Breast epithelium (tissue), 4 donors: ENCODE data around the gene DGKI. TPM values are rescaled to one million over a fixed set of nuclear protein-coding genes. Genes with fewer than 3 reads are reported as not detected.
A peak's percentile ranks its signal among the peaks of the same experiment; 100 is the strongest.
"Not testable (repeated sequence)": the region's sequence is repeated elsewhere in the genome, so short reads cannot be mapped to it uniquely, and the experiment has no call there.

Source experiments
- DNase-seq, 2 donors: peaks; one replicate each; pipeline ENCODE4 v3.0.0-alpha.2; 2019; ENCODE audit warnings: low spot score in 2 of 2
- H3K27ac ChIP-seq, 2 donors: fragments of 200-600 bp; sonication (generic) in 1 of 2; one replicate each; pipeline ENCODE4 v1.5.1; 2016 to 2019; ENCODE audit warnings: mild to moderate bottlenecking in 1 of 2
- H3K27me3 ChIP-seq, 2 donors: fragments of 200-600 bp; sonication (generic) in 1 of 2; one replicate each; pipeline versions ENCODE4 v1.5.1 to v1.6.0; 2017 to 2019; ENCODE audit warnings: control low read depth in 1 of 2, mild to moderate bottlenecking in 1 of 2
- H3K36me3 ChIP-seq: fragments of 200-600 bp; one replicate; pipeline ENCODE4 v1.5.1; 2019
- H3K4me1 ChIP-seq, 2 donors: fragments of 200-600 bp; sonication (generic); one replicate each; pipeline ENCODE4 v1.5.1; 2016 to 2019; ENCODE audit warnings: control low read depth in 1 of 2
- H3K4me3 ChIP-seq, 3 donors: fragments of 200-600 bp; sonication (generic); 1 replicate in 2 of 3; 2 replicates in 1 of 3; pipeline ENCODE4 v1.5.1; 2016 to 2019; ENCODE audit warnings: mild to moderate bottlenecking in 3 of 3, moderate library complexity in 2 of 3
- H3K9me3 ChIP-seq, 2 donors: fragments of 200-600 bp; sonication (generic) in 1 of 2; one replicate each; pipeline ENCODE4 v1.5.1; 2016 to 2019; ENCODE audit warnings: control low read depth in 1 of 2
- POLR2A ChIP-seq: fragments of 450-650 bp; IDR thresholded peaks from one replicate; pipeline ENCODE4 v1.6.1; 2016; ENCODE audit warnings: antibody characterized with exemption, mild to moderate bottlenecking, moderate library complexity
- POLR2AphosphoS5 ChIP-seq, 3 donors: sonication (generic); formaldehyde crosslinking; IDR thresholded peaks; one replicate each; pipeline ENCODE4 v1.6.1; 2017; ENCODE audit warnings: antibody characterized with exemption in 3 of 3
- intact Hi-C: fragments of 100-400 bp; cut with DNase I; formaldehyde crosslinking; loops from one replicate; pipeline ENCODE4 v1.15.1; 2023; ENCODE audit warnings: low total_unique reads
- total RNA-seq, 3 donors: library from RNA; depleted of rRNA; stranded (reverse); fragments of >200 nt; gene quantifications; one replicate each; pipeline ENCODE4 v1.1.0, GENCODE V29; 2016
- TF ChIP-seq, protein P1 (sequence below), 3 donors: fragments of 450-650 bp; IDR thresholded peaks; one replicate each; pipeline ENCODE4 v1.5.1; 2016 to 2017; ENCODE audit warnings: antibody characterized with exemption in 3 of 3, mild to moderate bottlenecking in 3 of 3, moderate library complexity in 3 of 3

DGKI gene
- total RNA-seq, 3 donors from 2014 or later, result 2.7 to 4.1 (median 2.9) TPM

DNA sequence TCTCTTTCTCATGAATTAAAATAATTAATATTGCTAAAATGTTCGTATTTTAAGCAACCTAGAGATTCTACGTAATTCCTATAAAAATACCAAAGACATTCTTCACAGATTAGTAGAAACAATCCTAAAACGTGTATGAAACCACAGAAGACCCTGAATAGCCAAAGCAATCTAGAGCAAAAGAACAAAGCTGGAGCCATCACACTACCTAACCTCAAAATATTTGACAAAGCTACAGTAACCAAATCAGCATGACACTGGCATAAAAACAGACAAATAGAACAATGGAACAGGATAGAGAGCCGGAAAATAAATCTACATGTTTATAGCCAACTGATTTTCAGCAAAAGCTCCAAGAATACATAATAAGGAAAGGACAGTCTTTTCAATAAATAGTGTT lies 397.8 kb downstream of the DGKI start:
- intact Hi-C loops, result no loop called here
- peaks cover 0 to 5% of the 10 kb centered on the region in 2 donors for H3K4me1 ChIP-seq
- H3K27me3 ChIP-seq, result no peaks in the 10 kb centered on the region
- no peaks in the 10 kb centered on the region for H3K9me3 ChIP-seq
- TF ChIP-seq POLR2AphosphoS5 (IDR thresholded peaks at IDR 0.05) (no peak), POLR2A (no peak)
- no peak for DNase-seq
- no peaks in the 10 kb centered on the region for H3K36me3 ChIP-seq
- H3K27ac ChIP-seq, result no peak overlapping the region
- H3K4me3 ChIP-seq, result no peak overlapping the region

DNA sequence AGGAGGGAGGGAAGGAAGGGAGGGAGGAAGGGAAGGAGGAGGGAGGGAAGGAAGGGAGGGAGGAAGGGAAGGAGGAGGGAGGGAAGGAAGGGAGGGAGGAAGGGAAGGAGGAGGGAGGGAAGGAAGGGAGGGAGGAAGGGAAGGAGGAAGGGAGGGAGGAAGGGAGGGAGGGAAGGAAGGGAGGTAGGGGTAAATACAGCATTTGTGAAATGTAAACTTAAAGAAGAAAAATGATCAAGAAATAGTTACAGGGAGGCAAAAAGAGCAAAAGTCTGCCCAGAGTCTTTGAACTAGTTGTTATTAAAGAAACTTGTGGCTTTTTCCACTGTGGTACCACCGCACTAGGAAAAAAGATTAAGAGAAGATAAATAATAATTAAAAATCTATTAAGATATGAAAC lies 398.2 kb downstream of the DGKI start:
- intact Hi-C loops, H3K36me3 ChIP-seq, H3K9me3 ChIP-seq, H3K27ac ChIP-seq, H3K4me3 ChIP-seq, H3K4me1 ChIP-seq, H3K27me3 ChIP-seq, DNase-seq: not testable (repeated sequence)

DNA sequence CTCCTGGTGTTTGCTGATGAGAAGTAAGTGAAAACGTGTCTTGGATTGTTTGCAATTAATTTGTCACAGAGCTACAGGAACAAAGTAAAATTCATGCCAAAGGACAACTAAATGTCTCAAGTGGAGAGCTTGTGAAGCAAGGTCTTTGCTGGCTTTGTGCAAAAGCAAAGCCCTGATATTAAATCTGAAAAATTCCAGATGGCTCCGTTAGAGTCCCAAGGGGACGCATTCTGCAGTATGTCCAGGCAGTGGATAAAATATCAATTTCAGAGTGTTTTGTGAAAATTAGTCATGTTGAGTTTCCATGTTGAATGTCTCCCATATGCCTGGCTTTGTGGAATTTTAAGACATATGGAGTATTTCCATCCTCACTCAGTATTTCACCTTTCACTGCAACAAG lies 400.7 kb downstream of the DGKI start:
- TF ChIP-seq, protein P1, sequence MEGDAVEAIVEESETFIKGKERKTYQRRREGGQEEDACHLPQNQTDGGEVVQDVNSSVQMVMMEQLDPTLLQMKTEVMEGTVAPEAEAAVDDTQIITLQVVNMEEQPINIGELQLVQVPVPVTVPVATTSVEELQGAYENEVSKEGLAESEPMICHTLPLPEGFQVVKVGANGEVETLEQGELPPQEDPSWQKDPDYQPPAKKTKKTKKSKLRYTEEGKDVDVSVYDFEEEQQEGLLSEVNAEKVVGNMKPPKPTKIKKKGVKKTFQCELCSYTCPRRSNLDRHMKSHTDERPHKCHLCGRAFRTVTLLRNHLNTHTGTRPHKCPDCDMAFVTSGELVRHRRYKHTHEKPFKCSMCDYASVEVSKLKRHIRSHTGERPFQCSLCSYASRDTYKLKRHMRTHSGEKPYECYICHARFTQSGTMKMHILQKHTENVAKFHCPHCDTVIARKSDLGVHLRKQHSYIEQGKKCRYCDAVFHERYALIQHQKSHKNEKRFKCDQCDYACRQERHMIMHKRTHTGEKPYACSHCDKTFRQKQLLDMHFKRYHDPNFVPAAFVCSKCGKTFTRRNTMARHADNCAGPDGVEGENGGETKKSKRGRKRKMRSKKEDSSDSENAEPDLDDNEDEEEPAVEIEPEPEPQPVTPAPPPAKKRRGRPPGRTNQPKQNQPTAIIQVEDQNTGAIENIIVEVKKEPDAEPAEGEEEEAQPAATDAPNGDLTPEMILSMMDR (IDR thresholded peaks at IDR 0.05), result peak in 1 of 3 donors; percentile 31
- TF ChIP-seq POLR2AphosphoS5 (IDR thresholded peaks at IDR 0.05) (no peak), POLR2A (no peak)
- H3K4me3 ChIP-seq, result no peak overlapping the region
- H3K9me3 ChIP-seq, result no peaks in the 10 kb centered on the region
- H3K27me3 ChIP-seq, result no peaks in the 10 kb centered on the region
- DNase-seq, result no peak
- intact Hi-C loops, result no loop called here
- H3K36me3 ChIP-seq, result no peaks in the 10 kb centered on the region
- no peak overlapping the region for H3K27ac ChIP-seq
- no peaks in the 10 kb centered on the region for H3K4me1 ChIP-seq

DNA sequence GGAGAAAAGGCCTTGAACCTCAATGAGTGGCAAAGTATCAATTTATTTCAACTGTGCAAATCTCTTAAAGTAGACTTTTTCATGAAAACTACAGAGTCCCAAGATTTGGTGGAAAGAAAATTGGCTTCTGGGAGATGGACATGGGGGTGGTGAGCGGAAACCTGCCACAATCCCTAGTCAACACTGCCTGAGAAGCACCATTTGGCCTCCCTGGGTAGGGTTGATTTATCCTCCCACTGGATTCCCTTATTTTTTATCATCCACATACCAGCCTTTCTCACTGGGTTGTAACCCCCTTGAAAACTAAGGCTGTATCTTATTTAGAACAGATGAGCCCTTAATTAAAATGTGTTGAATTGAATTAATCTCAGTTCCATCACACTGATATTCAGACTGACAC lies 401.5 kb downstream of the DGKI start:
- no peaks in the 10 kb centered on the region for H3K9me3 ChIP-seq
- TF ChIP-seq POLR2AphosphoS5 (IDR thresholded peaks at IDR 0.05), result no peak
- TF ChIP-seq, protein P1 (IDR thresholded peaks at IDR 0.05), result no peak
- TF ChIP-seq POLR2A, result no peak
- H3K36me3 ChIP-seq, result no peaks in the 10 kb centered on the region
- DNase-seq, result no peak
- intact Hi-C loops, result no loop called here
- peak overlapping the region in 1 of 2 donors; percentile 26 for H3K27ac ChIP-seq
- no peaks in the 10 kb centered on the region for H3K27me3 ChIP-seq
- no peak overlapping the region for H3K4me3 ChIP-seq
- no peaks in the 10 kb centered on the region for H3K4me1 ChIP-seq

DNA sequence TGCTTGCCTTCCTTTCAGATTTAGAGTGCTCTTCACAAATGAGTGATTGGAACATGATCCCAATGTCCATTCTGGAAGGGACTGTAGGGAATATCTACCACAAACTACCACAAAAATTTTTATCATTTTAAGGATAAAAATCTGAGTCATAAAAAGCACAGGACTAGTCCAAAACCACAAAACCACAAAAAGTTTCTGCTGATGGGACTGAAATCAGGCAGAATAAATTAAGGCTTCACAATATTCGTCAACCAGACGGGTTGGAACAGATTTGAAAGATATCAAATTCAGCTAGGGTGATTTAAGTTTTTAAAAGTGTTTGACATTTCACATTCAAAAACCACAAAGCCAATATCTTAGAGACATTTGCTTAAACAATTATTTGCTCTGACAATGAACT lies 403.2 kb downstream of the DGKI start:
- Histone ChIP-seq H3K4me1 (no peaks in the 10 kb centered on the region), H3K36me3 (no peaks in the 10 kb centered on the region), H3K27ac (no peak overlapping the region), H3K4me3 (no peak overlapping the region), H3K9me3 (no peaks in the 10 kb centered on the region), H3K27me3 (no peaks in the 10 kb centered on the region)
- DNase-seq, result no peak
- intact Hi-C loops, result no loop called here
- TF ChIP-seq, protein P1 (IDR thresholded peaks at IDR 0.05), result no peak
- TF ChIP-seq POLR2AphosphoS5 (IDR thresholded peaks at IDR 0.05), result no peak
- TF ChIP-seq POLR2A, result no peak

DNA sequence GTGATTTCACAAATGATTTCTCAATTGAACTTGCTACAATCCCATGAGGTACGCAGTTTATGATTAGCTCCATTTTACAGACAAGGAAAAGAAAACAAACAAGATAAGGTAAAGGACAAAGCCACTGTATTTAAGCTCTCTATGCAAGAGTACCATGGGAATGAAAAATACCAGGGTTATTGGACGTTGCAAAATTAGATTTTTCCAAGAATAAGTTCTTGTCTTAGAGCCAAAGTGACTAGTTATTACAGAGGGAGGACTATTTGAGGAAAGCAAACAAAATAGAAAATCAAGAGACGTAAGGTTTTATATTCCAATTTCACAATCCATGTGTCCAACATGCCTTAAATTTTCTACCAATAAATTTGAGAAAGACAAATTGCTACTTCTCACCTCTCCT lies 405.3 kb downstream of the DGKI start:
- intact Hi-C loops, result no loop called here
- Histone ChIP-seq H3K9me3 (no peaks in the 10 kb centered on the region), H3K4me3 (no peak overlapping the region), H3K27ac (no peak overlapping the region), H3K36me3 (no peaks in the 10 kb centered on the region), H3K4me1 (no peaks in the 10 kb centered on the region), H3K27me3 (no peaks in the 10 kb centered on the region)
- no peak for DNase-seq
- TF ChIP-seq POLR2AphosphoS5 (IDR thresholded peaks at IDR 0.05) (no peak), POLR2A (no peak)
- TF ChIP-seq, protein P1 (IDR thresholded peaks at IDR 0.05), result no peak
